ENCODE measurements around the gene USP54. TPM values are rescaled to one million over a fixed set of nuclear protein-coding genes. Genes with fewer than 3 reads are reported as not detected.

USP54 gene
- polyA plus RNA-seq, 1 of the 3 experiments (the other 2 are of a cell fraction), result 6.5 TPM

DNA sequence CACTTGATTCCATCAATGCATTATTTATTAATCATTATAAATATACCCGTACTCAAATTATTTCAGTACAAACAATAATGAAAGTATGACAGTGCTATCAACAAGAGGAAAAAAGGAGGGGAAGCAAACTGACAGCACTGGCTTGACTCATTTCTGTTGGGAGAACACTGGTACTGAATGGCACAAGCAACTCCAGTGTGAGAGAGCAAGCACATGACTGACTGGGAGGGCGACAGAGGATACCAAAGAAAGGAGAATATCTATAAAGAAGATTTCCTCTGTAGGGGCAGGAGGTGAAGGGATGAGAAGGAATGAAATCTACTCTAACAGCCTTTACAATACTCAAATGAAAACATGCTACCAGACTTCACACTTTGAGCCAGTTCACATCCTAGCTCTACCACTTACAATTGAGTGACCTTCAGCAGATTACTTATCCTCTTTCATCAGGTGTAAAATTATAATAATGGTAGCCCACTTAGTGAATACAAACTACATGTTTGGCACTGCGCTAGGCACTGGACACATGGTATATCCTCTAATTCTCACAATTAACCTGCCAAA, 1.5 kb downstream of the USP54 start:
- H3K27ac ChIP-seq (ENCODE audit: low read depth in 2 of 2, low read length in 1 of 2), result peak overlapping the region in 1 of 2 experiments; percentile 30; a peak in 1 of 4 replicates
- no peak overlapping the region for H3K4me3 ChIP-seq (ENCODE audit: low read depth in 2 of 2, low read length in 1 of 2)
- 72% methylated on average over 3 of the region's 3 CpGs for WGBS (ENCODE audit: low lambda C conversion rate)
- no peak overlapping the region for H3K9ac ChIP-seq
- H3K9me2 ChIP-seq, result no peaks in the 10 kb centered on the region
- H3F3A ChIP-seq (replicated peaks; ENCODE audit: insufficient read depth), result peaks cover 35% of the 10 kb centered on the region
- no peaks in the 10 kb centered on the region for H3K36me3 ChIP-seq (replicated peaks in 1 of 2; ENCODE audit: control insufficient read depth in 1 of 2, insufficient read depth in 2 of 2, low read length in 1 of 2)
- H3K4me1 ChIP-seq (ENCODE audit: control insufficient read depth in 1 of 2, insufficient read depth in 2 of 2, low read depth in 1 of 2, low read length in 1 of 2), result peaks cover 2 to 35% of the 10 kb centered on the region in 2 experiments
- no peaks in the 10 kb centered on the region for H3K9me3 ChIP-seq
- no peaks in the 10 kb centered on the region for H4K20me1 ChIP-seq (ENCODE audit: insufficient read depth)
- ChIA-PET POLR2A (no interaction called here), CTCF (interaction anchor here (0.9 to 2.0 kb wide), 3 partner anchors 12 to 87 kb away, joined by 3 to 6 read pairs (median 3); no protein-coding TSS in a partner anchor)
- H3K4me2 ChIP-seq, result peak overlapping the region; percentile 28; the same call in 1 of the 2 replicates
- no peak overlapping the region for H2AFZ ChIP-seq (ENCODE audit: low read depth)
- DNase-seq, result no peak
- H3K79me2 ChIP-seq (ENCODE audit: insufficient read depth), result no peaks in the 10 kb centered on the region; the same call in 1 of the 2 replicates
- TF ChIP-seq, protein P1, sequence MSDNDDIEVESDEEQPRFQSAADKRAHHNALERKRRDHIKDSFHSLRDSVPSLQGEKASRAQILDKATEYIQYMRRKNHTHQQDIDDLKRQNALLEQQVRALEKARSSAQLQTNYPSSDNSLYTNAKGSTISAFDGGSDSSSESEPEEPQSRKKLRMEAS (IDR thresholded peaks at IDR 0.05; ENCODE audit: low read depth), result 0 out of 2 replicates have a peak, but pooled peaks have one; percentile 24
- TF ChIP-seq FOXM1 (IDR thresholded peaks at IDR 0.05; ENCODE audit: low read depth), result no peak
- no peaks in the 10 kb centered on the region for H3K27me3 ChIP-seq (ENCODE audit: insufficient read depth)

DNA sequence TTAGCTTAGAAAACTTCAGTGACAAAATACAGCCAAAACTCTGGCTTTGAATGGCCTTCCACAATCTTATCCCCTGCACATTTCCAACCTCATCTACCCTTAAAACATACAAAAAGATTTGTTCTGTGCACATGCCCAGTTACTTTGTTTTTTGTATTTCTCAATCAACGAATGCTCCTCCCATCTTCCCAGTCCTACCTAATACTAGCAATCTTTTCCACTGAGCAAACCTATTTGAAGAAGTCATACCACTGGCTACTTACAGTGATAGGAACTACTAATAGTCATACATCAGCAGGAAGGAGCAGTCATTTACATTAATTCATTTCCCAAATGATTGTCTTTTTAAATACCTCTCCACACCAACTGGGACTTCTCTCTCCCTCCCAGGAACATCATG, 2.5 kb downstream of the USP54 start:
- H3K36me3 ChIP-seq (replicated peaks in 1 of 2; ENCODE audit: control insufficient read depth in 1 of 2, insufficient read depth in 2 of 2, low read length in 1 of 2), result no peaks in the 10 kb centered on the region
- no peaks in the 10 kb centered on the region for H3K9me3 ChIP-seq
- no peaks in the 10 kb centered on the region for H4K20me1 ChIP-seq (ENCODE audit: insufficient read depth)
- peak overlapping the region in 1 of 2 experiments; percentile 30; a peak in 1 of 4 replicates for H3K27ac ChIP-seq (ENCODE audit: low read depth in 2 of 2, low read length in 1 of 2)
- H3K4me3 ChIP-seq (ENCODE audit: low read depth in 2 of 2, low read length in 1 of 2), result no peak overlapping the region
- H3K27me3 ChIP-seq (ENCODE audit: insufficient read depth), result no peaks in the 10 kb centered on the region
- ChIA-PET CTCF (no interaction called here), POLR2A (no interaction called here)
- 95% methylated on average over 1 of the region's 1 CpG for WGBS (ENCODE audit: low lambda C conversion rate)
- H3K9me2 ChIP-seq, result no peaks in the 10 kb centered on the region
- H3F3A ChIP-seq (replicated peaks; ENCODE audit: insufficient read depth), result peaks cover 35% of the 10 kb centered on the region
- no peak overlapping the region for H3K4me2 ChIP-seq
- H3K9ac ChIP-seq, result no peak overlapping the region
- DNase-seq, result no peak
- no peak overlapping the region for H2AFZ ChIP-seq (ENCODE audit: low read depth)
- no peaks in the 10 kb centered on the region; the same call in 1 of the 2 replicates for H3K79me2 ChIP-seq (ENCODE audit: insufficient read depth)
- peaks cover 2 to 35% of the 10 kb centered on the region in 2 experiments for H3K4me1 ChIP-seq (ENCODE audit: control insufficient read depth in 1 of 2, insufficient read depth in 2 of 2, low read depth in 1 of 2, low read length in 1 of 2)
- TF ChIP-seq EP300 (IDR thresholded peaks at IDR 0.05; ENCODE audit: borderline replicate concordance in 1 of 2, low read depth in 1 of 2, low read length in 1 of 2) (no peak), RXRA (IDR thresholded peaks at IDR 0.05; ENCODE audit: borderline replicate concordance, low read depth) (no peak), POLR2AphosphoS5 (IDR thresholded peaks at IDR 0.05; ENCODE audit: low read depth, low read length) (no peak), GATA2 (CRISPR knock-in tag; IDR thresholded peaks at IDR 0.05) (no peak), FOXM1 (IDR thresholded peaks at IDR 0.05; ENCODE audit: low read depth) (no peak)
- TF ChIP-seq, protein P2, sequence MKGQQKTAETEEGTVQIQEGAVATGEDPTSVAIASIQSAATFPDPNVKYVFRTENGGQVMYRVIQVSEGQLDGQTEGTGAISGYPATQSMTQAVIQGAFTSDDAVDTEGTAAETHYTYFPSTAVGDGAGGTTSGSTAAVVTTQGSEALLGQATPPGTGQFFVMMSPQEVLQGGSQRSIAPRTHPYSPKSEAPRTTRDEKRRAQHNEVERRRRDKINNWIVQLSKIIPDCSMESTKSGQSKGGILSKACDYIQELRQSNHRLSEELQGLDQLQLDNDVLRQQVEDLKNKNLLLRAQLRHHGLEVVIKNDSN (IDR thresholded peaks at IDR 0.05; ENCODE audit: borderline replicate concordance, low read depth), result no peak
- TF ChIP-seq, protein P3, sequence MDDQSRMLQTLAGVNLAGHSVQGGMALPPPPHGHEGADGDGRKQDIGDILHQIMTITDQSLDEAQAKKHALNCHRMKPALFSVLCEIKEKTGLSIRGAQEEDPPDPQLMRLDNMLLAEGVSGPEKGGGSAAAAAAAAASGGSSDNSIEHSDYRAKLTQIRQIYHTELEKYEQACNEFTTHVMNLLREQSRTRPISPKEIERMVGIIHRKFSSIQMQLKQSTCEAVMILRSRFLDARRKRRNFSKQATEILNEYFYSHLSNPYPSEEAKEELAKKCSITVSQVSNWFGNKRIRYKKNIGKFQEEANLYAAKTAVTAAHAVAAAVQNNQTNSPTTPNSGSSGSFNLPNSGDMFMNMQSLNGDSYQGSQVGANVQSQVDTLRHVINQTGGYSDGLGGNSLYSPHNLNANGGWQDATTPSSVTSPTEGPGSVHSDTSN (IDR thresholded peaks at IDR 0.05), result no peak
